PC-9 (cell line): ENCODE measurements around the gene WNT10A. TPM values are rescaled to one million over a fixed set of nuclear protein-coding genes. Genes with fewer than 3 reads are reported as not detected.

ENCODE experiments used
- BruUV-seq: library from RNA; stranded (reverse); fragments of 400-500 nt; replicated peaks from 2 replicates; lab custom pipeline; 2021; lab: Mats Ljungman, UMichigan
- CTCF ChIA-PET: fragments of 300-600 bp; sonication (Branson Sonifier 250); formaldehyde crosslinking; loops from one replicate; lab custom pipeline; 2022; ENCODE audit warnings: antibody characterized with exemption; lab: Charles Lee
- POLR2A ChIA-PET: fragments of 300-600 bp; sonication (Branson Sonifier 250); formaldehyde crosslinking; loops from one replicate; lab custom pipeline; 2022; ENCODE audit warnings: antibody characterized with exemption; ENCODE audit not compliant: unreplicated experiment; lab: Charles Lee
- DNase-seq, 2 experiments: peaks; one replicate each; pipeline versions ENCODE4 v3.0.0 to v3.0.0-alpha.2; 2015 to 2022; ENCODE audit warnings: mixed read lengths in 1 of 2
- H2AFZ ChIP-seq: fragments of 200-600 bp; sonication (generic); 2 replicates; pipeline ENCODE4 v1.8.1; 2017; ENCODE audit warnings: antibody characterized with exemption
- H3F3A ChIP-seq: fragments of 200-600 bp; sonication (generic); 2 replicates; pipeline ENCODE4 v1.8.1; 2017; ENCODE audit warnings: antibody characterized with exemption, mild to moderate bottlenecking, low read depth; ENCODE audit not compliant: insufficient read depth
- H3K27ac ChIP-seq: fragments of 200-600 bp; sonication (generic); 2 replicates; pipeline ENCODE4 v1.6.1; 2016; ENCODE audit warnings: mixed run types
- H3K27me3 ChIP-seq: fragments of 200-600 bp; sonication (generic); 2 replicates; pipeline ENCODE4 v1.6.1; 2016; ENCODE audit warnings: low read depth, mixed run types; ENCODE audit not compliant: insufficient read depth
- H3K36me3 ChIP-seq: fragments of 200-600 bp; sonication (generic); 2 replicates; pipeline ENCODE4 v1.6.1; 2016; ENCODE audit warnings: low read depth, mixed run types
- H3K4me1 ChIP-seq: fragments of 200-600 bp; sonication (generic); replicated peaks from 2 replicates; pipeline ENCODE4 v1.6.1; 2016; ENCODE audit warnings: mixed run types; ENCODE audit not compliant: insufficient read depth
- H3K4me2 ChIP-seq: fragments of 200-600 bp; sonication (generic); 2 replicates; pipeline ENCODE4 v1.6.1; 2017; ENCODE audit warnings: mixed run types
- H3K4me3 ChIP-seq: fragments of 200-600 bp; sonication (generic); 2 replicates; pipeline ENCODE4 v1.6.1; 2016; ENCODE audit warnings: mixed run types
- H3K79me2 ChIP-seq: fragments of 200-600 bp; sonication (generic); 2 replicates; pipeline ENCODE4 v1.6.1; 2017; ENCODE audit warnings: low read depth, mixed run types
- H3K9me2 ChIP-seq: fragments of 200-600 bp; sonication (generic); 2 replicates; pipeline ENCODE4 v1.8.1; 2017; ENCODE audit warnings: mild to moderate bottlenecking; ENCODE audit not compliant: insufficient read depth
- H3K9me3 ChIP-seq: fragments of 200-600 bp; sonication (generic); 2 replicates; pipeline ENCODE4 v1.8.1; 2016; ENCODE audit warnings: low read depth; ENCODE audit not compliant: insufficient read depth
- H4K20me1 ChIP-seq: fragments of 200-600 bp; sonication (generic); 2 replicates; pipeline ENCODE4 v1.8.1; 2017; ENCODE audit not compliant: insufficient read depth
- CTCF ChIP-seq: fragments of 200-600 bp; sonication (generic); conservative IDR thresholded peaks from 2 replicates; pipeline ENCODE4 v1.6.1; 2017; ENCODE audit warnings: mixed run types, antibody characterized with exemption, mild to moderate bottlenecking, moderate library complexity
- EZH2 ChIP-seq: fragments of 200-600 bp; sonication (generic); IDR thresholded peaks from 2 replicates; pipeline ENCODE4 v1.8.0; 2017; ENCODE audit warnings: antibody characterized with exemption, low read depth
- intact Hi-C: fragments of 100-400 bp; cut with micrococcal nuclease; formaldehyde crosslinking; loops from one replicate; pipeline ENCODE4 v1.10.0; 2022; ENCODE audit not compliant: unreplicated experiment
- total RNA-seq: library from RNA; stranded (reverse); gene quantifications from 2 replicates; pipeline ENCODE4 v1.2.3, GENCODE V29; 2021

Gene WNT10A
- total RNA-seq, 1 experiment from 2014 or later, result 1.2 TPM

GRCh38 chr2:218878926-218879761, 1.5 kb upstream of the WNT10A start:
- POLR2A ChIA-PET, result no interaction called here
- intact Hi-C loops, result loop anchor here (5.0 kb wide), 2 partner anchors 103 to 123 kb away; no protein-coding TSS in a partner anchor

GRCh38 chr2:218879776-218880101, 913 bp upstream of the WNT10A start:
- ChIA-PET POLR2A (no interaction called here), CTCF (interaction anchor here (1.4 kb wide), 1 partner anchor 18 kb away, joined by 4 read pairs; no protein-coding TSS in a partner anchor)
- Histone ChIP-seq H3K27ac (no peak overlapping the region), H3K4me2 (peak overlapping the region; percentile 73), H3K79me2 (no peaks in the 10 kb centered on the region), H3K4me3 (no peak overlapping the region; the same call in 1 of the 2 replicates), H3K4me1 (0 out of 2 replicates have a peak, but pooled peaks cover 4% of the 10 kb centered on the region), H3K27me3 (no peaks in the 10 kb centered on the region), H3F3A (peaks cover 4% of the 10 kb centered on the region; the same call in 1 of the 2 replicates), H2AFZ (0 out of 2 replicates have a peak overlapping the region, but pooled peaks have one; percentile 60), H3K36me3 (no peaks in the 10 kb centered on the region), H3K9me3 (no peaks in the 10 kb centered on the region), H3K9me2 (no peaks in the 10 kb centered on the region), H4K20me1 (no peaks in the 10 kb centered on the region)
- no peak for DNase-seq
- BruUV-seq, result no TSS peak
- intact Hi-C loops, result loop anchor here (1.0 to 5.0 kb wide), 3 partner anchors 17 to 123 kb away; no protein-coding TSS in a partner anchor
- TF ChIP-seq CTCF (no peak), EZH2 (no peak)

More at GRCh38 chr2:218878926-218879761, 1.5 kb upstream of the WNT10A start:
- Histone ChIP-seq H4K20me1 (no peaks in the 10 kb centered on the region), H3K36me3 (no peaks in the 10 kb centered on the region), H3K79me2 (no peaks in the 10 kb centered on the region), H2AFZ (no peak overlapping the region), H3K9me3 (no peaks in the 10 kb centered on the region), H3F3A (peaks cover 9% of the 10 kb centered on the region; the same call in 1 of the 2 replicates), H3K9me2 (no peaks in the 10 kb centered on the region), H3K27me3 (no peaks in the 10 kb centered on the region), H3K4me1 (0 out of 2 replicates have a peak, but pooled peaks cover 4% of the 10 kb centered on the region), H3K4me2 (peak overlapping the region; percentile 73; the same call in 1 of the 2 replicates), H3K4me3 (no peak overlapping the region), H3K27ac (no peak overlapping the region)
- DNase-seq, result no peak
- no TSS peak for BruUV-seq
- TF ChIP-seq EZH2 (no peak), CTCF (no peak)
- CTCF ChIA-PET, result interaction anchor here (0.6 to 1.4 kb wide), 2 partner anchors 18 kb away, joined by 4 to 5 read pairs; no protein-coding TSS in a partner anchor

- POLR2A ChIA-PET, result interaction anchor here (0.6 to 0.9 kb wide), 2 partner anchors 13 to 15 kb away, joined by 4 to 7 read pairs; no protein-coding TSS in a partner anchor
- intact Hi-C loops, result loop anchor here (1.0 kb wide), 1 partner anchor 15 kb away; no protein-coding TSS in a partner anchor
- no peak for DNase-seq
- TF ChIP-seq CTCF, result no peak
- Histone ChIP-seq H3K9me2 (no peaks in the 10 kb centered on the region), H3K4me1 (0 out of 2 replicates have a peak, but pooled peaks cover 4% of the 10 kb centered on the region), H4K20me1 (no peaks in the 10 kb centered on the region), H3K9me3 (no peaks in the 10 kb centered on the region), H3K4me3 (no peak overlapping the region; the same call in 1 of the 2 replicates), H3F3A (no peaks in the 10 kb centered on the region), H3K4me2 (no peak overlapping the region), H3K79me2 (no peaks in the 10 kb centered on the region), H3K36me3 (no peaks in the 10 kb centered on the region), H3K27ac (no peak overlapping the region), H2AFZ (no peak overlapping the region), H3K27me3 (no peaks in the 10 kb centered on the region)
- CTCF ChIA-PET, result interaction anchor here (1.0 kb wide), 1 partner anchor 17 kb away, joined by 3 read pairs; no protein-coding TSS in a partner anchor
- no TSS peak for BruUV-seq
Measured at GRCh38 chr2:218880859-218881594, 375 bp downstream of the WNT10A start.
